DMS 273 (cell line): ENCODE results near the gene PGM1.

Experiments used
- DNase-seq: peaks from one replicate; lab custom pipeline; 2025; ENCODE audit not compliant: unreplicated experiment; lab: John Stamatoyannopoulos, UW

The PGM1 gene

GRCh38 chr1:63630666-63631065 is 37.5 kb downstream of the PGM1 start:
- DNase-seq, result no peak

- DNase-seq, result no peak
These were observed 38.9 kb downstream of the PGM1 start for GRCh38 chr1:63632110-63632509.

- no peak for DNase-seq
These were observed 40.1 kb downstream of the PGM1 start for GRCh38 chr1:63633281-63633680.

DNA sequence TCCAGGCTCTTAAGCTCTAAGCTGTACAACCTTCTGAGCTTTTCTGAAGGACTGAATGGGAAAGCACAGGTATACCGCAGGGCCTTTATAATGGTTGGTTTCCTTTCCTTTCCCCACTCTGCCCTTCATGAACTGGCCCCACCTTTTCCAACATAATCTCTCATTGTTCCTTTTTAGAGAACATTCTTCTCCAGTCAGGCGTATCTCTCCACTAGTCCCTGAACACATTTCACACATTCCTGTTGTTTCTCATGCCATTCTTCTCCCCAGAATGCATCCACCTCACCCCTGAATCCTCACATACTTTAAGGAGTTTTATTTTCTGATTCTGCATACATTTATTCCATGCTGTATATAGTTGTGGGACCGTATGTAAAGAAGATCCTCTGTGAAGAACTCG is 41.3 kb downstream of the PGM1 start:
- no peak for DNase-seq

DNA sequence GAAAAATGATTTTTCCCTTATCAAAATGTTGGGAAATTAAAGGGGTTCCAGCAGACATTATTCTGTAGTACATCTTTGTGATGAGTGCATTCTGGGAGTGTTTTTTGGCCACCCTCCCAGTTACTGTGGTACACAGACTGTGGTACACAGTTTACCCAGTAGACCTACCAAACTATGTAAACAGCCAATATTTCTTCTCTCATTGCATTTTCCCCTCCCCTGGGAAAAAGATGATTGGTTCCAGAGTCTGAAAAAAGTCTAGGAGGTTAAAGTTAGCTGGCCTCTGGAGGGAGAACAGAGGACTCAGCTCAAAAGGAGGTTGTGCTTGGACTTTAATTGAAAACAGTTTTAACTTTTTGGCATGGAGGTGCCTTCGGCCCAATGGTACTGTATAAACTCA is 42.5 kb downstream of the PGM1 start:
- DNase-seq, result no peak

DNA sequence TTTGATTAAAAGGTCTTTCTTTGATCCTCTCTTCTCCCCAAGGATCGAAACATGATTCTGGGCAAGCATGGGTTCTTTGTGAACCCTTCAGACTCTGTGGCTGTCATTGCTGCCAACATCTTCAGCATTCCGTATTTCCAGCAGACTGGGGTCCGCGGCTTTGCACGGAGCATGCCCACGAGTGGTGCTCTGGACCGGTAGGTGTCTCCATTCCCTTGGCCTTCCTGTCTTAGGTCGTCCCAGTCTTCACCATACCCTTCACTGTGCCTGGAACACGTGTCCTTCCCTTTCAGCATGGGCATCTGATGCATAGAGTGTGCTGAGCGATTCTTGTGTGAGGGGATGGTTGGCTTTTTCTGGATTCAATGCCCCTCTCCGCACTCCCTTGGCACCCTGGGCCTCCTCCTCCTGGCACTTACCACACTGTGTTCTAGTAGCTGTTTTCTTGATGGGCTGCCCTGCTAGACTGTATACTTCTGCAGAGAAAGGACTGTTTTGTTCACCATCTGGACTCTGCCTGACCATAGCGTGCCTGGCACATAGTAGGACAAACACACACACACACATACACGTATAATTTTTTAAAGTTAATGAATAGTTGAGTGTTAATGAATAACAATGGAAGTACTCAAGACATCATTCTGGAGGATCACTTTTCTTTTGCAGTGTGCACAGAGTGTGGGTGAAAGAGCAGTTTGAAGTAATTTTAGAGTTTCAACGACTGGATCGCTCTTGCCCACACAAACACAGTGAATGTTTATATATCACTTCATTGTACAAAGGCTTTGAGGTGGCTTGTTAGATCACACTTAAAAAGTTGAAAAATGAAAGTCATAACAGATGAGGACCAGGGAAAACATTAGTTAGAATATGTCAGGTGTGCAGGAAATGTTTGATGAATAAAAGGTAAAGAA is 43.2 kb downstream of the PGM1 start:
- no peak for DNase-seq

DNA sequence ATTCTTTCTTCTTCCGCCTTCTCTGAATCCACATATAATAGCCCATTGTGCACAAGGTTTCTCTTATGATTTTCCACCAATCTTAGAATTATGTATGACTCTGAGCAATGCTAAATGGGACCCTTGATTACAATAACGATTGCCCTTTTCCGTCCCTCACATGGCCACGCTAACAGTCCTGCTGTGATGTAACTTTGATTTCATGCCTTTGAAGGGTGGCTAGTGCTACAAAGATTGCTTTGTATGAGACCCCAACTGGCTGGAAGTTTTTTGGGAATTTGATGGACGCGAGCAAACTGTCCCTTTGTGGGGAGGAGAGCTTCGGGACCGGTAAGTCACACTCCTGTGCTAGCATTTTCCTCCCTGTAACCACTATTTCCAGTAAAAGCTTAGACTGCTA is 45.3 kb downstream of the PGM1 start:
- DNase-seq, result no peak

DNA sequence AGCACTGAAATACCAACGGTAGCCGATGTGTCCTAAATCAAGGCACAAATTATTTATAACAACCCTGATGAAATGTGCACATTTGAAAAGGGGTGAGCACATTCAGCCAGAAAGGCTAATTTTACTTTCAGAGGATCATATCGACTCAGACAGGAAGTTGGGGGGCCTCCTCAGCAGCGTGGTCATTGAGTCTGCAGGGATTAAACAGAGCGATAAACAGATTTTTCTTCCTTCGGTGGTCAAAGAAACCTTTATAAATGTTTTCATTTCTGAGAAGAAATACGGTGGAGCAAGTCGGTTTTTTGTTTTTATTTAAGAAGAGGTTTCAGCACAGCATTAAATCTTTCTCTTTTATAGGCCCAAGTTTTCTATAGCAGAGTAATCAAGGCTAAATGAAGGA is 45.7 kb downstream of the PGM1 start:
- DNase-seq, result no peak

GRCh38 chr1:63640633-63641567 is 47.7 kb downstream of the PGM1 start:
- DNase-seq, result no peak

GRCh38 chr1:63641615-63642014 is 48.4 kb downstream of the PGM1 start:
- DNase-seq, result no peak

- DNase-seq, result peak; percentile 54
These were observed 49.7 kb downstream of the PGM1 start for GRCh38 chr1:63642901-63643300.

DNA sequence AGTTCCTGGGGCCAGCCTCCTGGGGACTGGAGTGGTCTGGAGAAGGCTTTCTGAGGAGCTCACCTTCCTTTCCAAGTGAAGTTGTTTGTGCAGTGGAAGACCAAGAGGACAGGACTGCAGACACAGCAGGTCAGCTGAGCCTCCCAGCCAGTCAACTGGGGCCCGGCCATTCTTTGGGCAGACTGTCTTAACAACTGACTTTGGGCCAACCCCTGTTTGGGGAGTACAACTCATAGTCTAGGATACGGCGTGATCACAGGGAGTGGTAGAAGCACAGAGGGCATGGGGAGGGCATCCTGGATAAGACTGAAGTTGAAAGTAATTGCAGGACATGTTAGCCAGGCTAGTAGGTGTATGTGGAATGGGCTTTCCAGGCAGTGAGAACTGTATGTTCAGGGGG is 50.3 kb downstream of the PGM1 start:
- DNase-seq, result no peak

GRCh38 chr1:63643926-63644325 is 50.7 kb downstream of the PGM1 start:
- DNase-seq, result peak; percentile 82

DNA sequence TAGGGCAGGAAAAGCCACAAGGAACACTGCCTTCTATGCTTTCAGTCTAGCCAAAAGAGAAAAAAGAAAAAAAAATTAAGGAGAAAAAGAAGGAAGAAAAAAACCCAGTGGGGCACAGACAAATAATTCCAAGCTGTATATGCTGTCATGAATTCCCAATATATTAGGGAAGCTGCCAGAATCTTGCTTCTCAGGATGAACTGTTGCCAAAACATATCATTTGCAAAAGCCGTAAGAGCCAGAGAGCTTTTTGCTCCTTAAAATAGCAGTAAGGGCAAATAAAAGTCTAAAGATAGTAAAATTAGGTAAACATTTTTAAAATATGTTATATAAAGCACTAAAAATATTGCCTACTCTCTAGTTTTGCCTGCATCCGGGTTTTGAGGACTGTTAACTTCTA is 52.1 kb downstream of the PGM1 start:
- DNase-seq, result peak; percentile 31

- no peak for DNase-seq
These were observed 55.5 kb downstream of the PGM1 start for GRCh38 chr1:63648689-63649088.

- no peak for DNase-seq
These were observed 58.0 kb downstream of the PGM1 start for GRCh38 chr1:63651161-63651701.

DNA sequence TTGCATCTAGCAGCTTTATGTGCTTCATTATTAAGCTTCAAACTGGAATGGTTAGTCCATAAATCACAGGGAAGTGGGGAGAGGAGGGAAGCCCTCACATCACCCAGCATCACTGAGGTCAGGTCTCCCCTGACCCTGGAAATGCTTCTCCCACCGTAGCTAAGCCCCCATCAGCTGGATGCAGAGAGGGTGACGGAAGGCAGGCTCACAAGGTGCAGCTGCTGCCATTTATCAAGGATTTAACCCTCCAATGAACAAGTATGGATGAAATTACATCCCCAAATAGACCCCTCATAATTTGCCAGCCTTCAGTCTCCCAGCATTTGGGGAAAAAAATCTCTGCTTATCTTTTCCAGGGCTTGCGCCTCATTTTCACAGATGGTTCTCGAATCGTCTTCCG is 60.8 kb downstream of the PGM1 start:
- no peak for DNase-seq

DNA sequence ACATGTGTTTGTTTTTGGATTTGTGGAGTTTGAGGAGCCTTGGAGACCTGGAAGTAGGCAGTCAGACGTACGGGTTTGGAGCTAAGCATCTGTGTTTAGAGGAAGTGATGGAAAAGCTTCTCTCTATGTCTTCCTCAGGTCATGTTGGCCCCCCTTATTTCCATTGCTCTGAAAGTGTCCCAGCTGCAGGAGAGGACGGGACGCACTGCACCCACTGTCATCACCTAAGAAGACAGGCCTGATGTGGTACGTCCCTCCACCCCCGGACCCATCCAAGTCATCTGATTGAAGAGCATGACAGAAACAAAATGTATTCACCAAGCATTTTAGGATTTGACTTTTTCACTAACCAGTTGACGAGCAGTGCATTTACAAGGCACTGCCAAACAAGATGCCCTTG is 66.2 kb downstream of the PGM1 start:
- no peak for DNase-seq

GRCh38 chr1:63662056-63662836 is 69.0 kb downstream of the PGM1 start:
- peak; percentile 67 for DNase-seq

DNA sequence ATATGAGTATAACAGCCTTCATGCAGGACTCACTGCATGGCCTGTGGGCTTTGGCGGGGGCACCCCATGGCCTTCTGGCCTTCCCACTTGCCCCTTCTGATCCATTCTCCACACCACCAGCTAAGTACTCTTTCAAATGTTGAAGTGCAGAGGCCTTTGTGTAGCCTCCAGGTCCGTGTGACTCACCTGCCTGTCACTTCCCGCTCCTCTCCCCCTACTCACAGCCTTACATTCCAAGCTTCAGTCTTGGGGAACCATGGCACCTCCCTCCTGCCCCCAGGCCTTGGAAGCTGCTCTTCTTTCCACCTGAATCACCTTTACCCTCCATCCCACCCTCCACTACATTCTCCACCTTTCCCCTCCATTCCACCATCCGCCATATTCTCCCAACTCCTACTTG is 69.6 kb downstream of the PGM1 start:
- DNase-seq, result no peak

GRCh38 chr1:63663301-63663700 is 70.1 kb downstream of the PGM1 start:
- DNase-seq, result no peak
